K562 (cell line): ENCODE data around the gene PCDHGB7. TPM values are rescaled to one million over a fixed set of nuclear protein-coding genes. Genes with fewer than 3 reads are reported as not detected.

Experiments
- ATAC-seq: fragments of 200-7000 bp; cut with Tn5 transposase; 3 replicates; pipeline ENCODE4 v1.9.1; 2020; ENCODE audit warnings: moderate library complexity
- BruUV-seq: library from RNA; stranded (reverse); fragments of 400-500 nt; replicated peaks from 2 replicates; lab custom pipeline; 2021; lab: Mats Ljungman, UMichigan
- CTCF ChIA-PET: fragments of 300-600 bp; formaldehyde crosslinking; extraction: SDS; loops from one replicate; lab custom pipeline; 2021; ENCODE audit warnings: low intra/inter-chr PET ratio; lab: Yijun Ruan, JAX
- POLR2A ChIA-PET: fragments of 300-600, 350-650 bp; sonication (Branson Sonifier 250); formaldehyde crosslinking; extraction: SDS; loops from one replicate; lab custom pipeline; 2021; ENCODE audit warnings: antibody characterized with exemption, inconsistent platforms; lab: Yijun Ruan, JAX
- DNase-seq, 4 experiments: peaks; one replicate each; pipeline versions ENCODE4 v3.0.0 to v3.0.0-alpha.2; 2011 to 2018; ENCODE audit warnings: low spot score in 3 of 4, mixed read lengths in 3 of 4; ENCODE audit errors: extremely low read depth in 1 of 4
- FAIRE-seq: peaks from 2 replicates; lab custom pipeline; 2011; peaks lifted over from hg19 to GRCh38; lab: Jason Lieb, UNC
- H2AFZ ChIP-seq: 2 replicates; pipeline ENCODE4 v1.6.0; 2011; ENCODE audit warnings: low read depth, low read length, control low read depth, inconsistent platforms
- H3K27ac ChIP-seq: fragments of 200-600 bp; 3 replicates; pipeline ENCODE4 v1.8.0; 2011; ENCODE audit warnings: low read depth, mild to moderate bottlenecking, control low read depth, inconsistent platforms, low read length, moderate library complexity, mixed read lengths; ENCODE audit errors: extremely low read depth
- H3K27me3 ChIP-seq, 2 experiments: fragments of 300-600 bp in 1 of 2; 2 replicates in 1 of 2; 3 replicates in 1 of 2; pipeline versions ENCODE4 v1.6.0 to v1.8.0; 2011; ENCODE audit warnings: inconsistent platforms in 2 of 2, low read length in 2 of 2, mild to moderate bottlenecking in 1 of 2, mixed read lengths in 1 of 2, moderate library complexity in 1 of 2; ENCODE audit not compliant: control insufficient read depth in 2 of 2, insufficient read depth in 2 of 2
- H3K36me3 ChIP-seq: fragments of 300-600 bp; 3 replicates; pipeline ENCODE4 v1.8.0; 2011; ENCODE audit warnings: mild to moderate bottlenecking, low read length, inconsistent platforms; ENCODE audit not compliant: control insufficient read depth, insufficient read depth
- H3K4me1 ChIP-seq, 2 experiments: fragments of 200-600 bp in 1 of 2; replicated peaks in 1 of 2; 2 replicates in 1 of 2; 3 replicates in 1 of 2; pipeline versions ENCODE4 v1.5.1 to v1.8.0; 2011; ENCODE audit warnings: inconsistent platforms in 2 of 2, low read length in 2 of 2, mild to moderate bottlenecking in 1 of 2, mixed read lengths in 1 of 2, moderate library complexity in 1 of 2; ENCODE audit not compliant: control insufficient read depth in 2 of 2, insufficient read depth in 2 of 2
- H3K4me2 ChIP-seq: 2 replicates; pipeline ENCODE4 v1.6.1; 2011; ENCODE audit warnings: low read length, control low read depth, inconsistent platforms, mixed read lengths; ENCODE audit not compliant: insufficient read depth
- H3K4me3 ChIP-seq: fragments of 200-600 bp; sonication (generic), shearing (Covaris generic); 2 replicates; pipeline ENCODE4 v1.5.1; 2016; ENCODE audit warnings: control low read depth, inconsistent platforms
- H3K79me2 ChIP-seq: fragments of 200-600 bp; 3 replicates; pipeline ENCODE4 v1.8.0; 2011; ENCODE audit warnings: low read length, inconsistent platforms; ENCODE audit not compliant: control insufficient read depth, insufficient read depth
- H3K9ac ChIP-seq, 2 experiments: 2 replicates each; pipeline versions ENCODE4 v1.6.0 to v1.6.1; 2011; ENCODE audit warnings: low read depth in 2 of 2, low read length in 2 of 2, control low read depth in 1 of 2, inconsistent platforms in 1 of 2, mild to moderate bottlenecking in 1 of 2, mixed read lengths in 1 of 2; ENCODE audit not compliant: insufficient read depth in 1 of 2
- H3K9me1 ChIP-seq: one replicate; pipeline ENCODE4 v1.6.0; 2011; ENCODE audit warnings: inconsistent platforms, mild to moderate bottlenecking, low read length, moderate library complexity; ENCODE audit not compliant: control insufficient read depth, insufficient read depth
- H3K9me3 ChIP-seq: replicated peaks from 2 replicates; pipeline ENCODE4 v1.5.1; 2011; ENCODE audit warnings: low read depth, low read length, inconsistent platforms; ENCODE audit not compliant: control insufficient read depth, insufficient read depth
- H4K20me1 ChIP-seq: replicated peaks from 2 replicates; pipeline ENCODE4 v1.6.1; 2011; ENCODE audit warnings: low read length, inconsistent platforms, mixed read lengths; ENCODE audit not compliant: control insufficient read depth, insufficient read depth
- ADNP ChIP-seq: fragments of 200-800 bp; sonication (Bioruptor generic); IDR thresholded peaks from 2 replicates; pipeline ENCODE4 v1.6.1; 2016; ENCODE audit warnings: missing genetic modification characterization, missing compliant biosample characterization
- BCOR ChIP-seq: fragments of 450-650 bp; IDR thresholded peaks from 2 replicates; pipeline ENCODE4 v1.6.1; 2016
- CSDE1 ChIP-seq, 2 experiments: fragments of 450-650 bp; IDR thresholded peaks; 2 replicates each; pipeline ENCODE4 v1.6.1; 2016; ENCODE audit warnings: mild to moderate bottlenecking in 1 of 2
- HOXB6 ChIP-seq: fragments of 250-450 bp; sonication (Bioruptor Pico); IDR thresholded peaks from 2 replicates; pipeline ENCODE4 v1.5.1; 2022; ENCODE audit warnings: mild to moderate bottlenecking, borderline replicate concordance
- IRF2 ChIP-seq: sonication (generic); formaldehyde crosslinking; IDR thresholded peaks from 2 replicates; pipeline ENCODE4 v1.8.1; 2022; ENCODE audit warnings: mild to moderate bottlenecking, missing genetic modification reagents
- LARP7 ChIP-seq: fragments of 450-650 bp; IDR thresholded peaks from 2 replicates; pipeline ENCODE4 v1.6.1; 2016
- MCM7 ChIP-seq, 2 experiments: fragments of 450-650 bp; IDR thresholded peaks; 2 replicates each; pipeline ENCODE4 v1.6.1; 2016 to 2018
- MITF ChIP-seq: IDR thresholded peaks from 2 replicates; pipeline ENCODE4 v1.6.1; 2014; ENCODE audit warnings: antibody characterized with exemption
- NFIX ChIP-seq: fragments of 250-450 bp; sonication (Bioruptor Pico); IDR thresholded peaks from 2 replicates; pipeline ENCODE4 v1.4.0; 2020; ENCODE audit warnings: low read depth, mild to moderate bottlenecking, moderate library complexity
- POLR3G ChIP-seq: IDR thresholded peaks from 2 replicates; pipeline ENCODE4 v1.6.1; 2011; ENCODE audit not compliant: insufficient read length, insufficient replicate concordance; ENCODE audit errors: extremely low read depth
- RBM25 ChIP-seq: fragments of 200-400 bp; formaldehyde crosslinking; IDR thresholded peaks from 2 replicates; pipeline ENCODE4 v1.6.1; 2018; ENCODE audit warnings: low read length, low read depth, moderate library complexity; ENCODE audit not compliant: severe bottlenecking
- SNRNP70 ChIP-seq: fragments of 200-400 bp; formaldehyde crosslinking; optimal IDR thresholded peaks from 2 replicates; pipeline ENCODE3; 2017; ENCODE audit warnings: low read depth, low read length
- TSHZ1 ChIP-seq: fragments of 250-450 bp; sonication (Bioruptor Pico); IDR thresholded peaks from 2 replicates; pipeline ENCODE4 v1.4.0; 2020; ENCODE audit warnings: mild to moderate bottlenecking, moderate library complexity
- XRCC5 ChIP-seq: fragments of 200-400 bp; formaldehyde crosslinking; IDR thresholded peaks from 2 replicates; pipeline ENCODE4 v1.6.1; 2017; ENCODE audit warnings: low read depth, mild to moderate bottlenecking, low read length
- ZNF589 ChIP-seq: fragments of 200-800 bp; sonication (Bioruptor generic); IDR thresholded peaks from 2 replicates; pipeline ENCODE4 v1.6.1; 2016; ENCODE audit warnings: low read depth, missing genetic modification characterization, missing compliant biosample characterization
- WGBS: fragments of 100-300 bp; shearing (Covaris generic); methylation state at CpG from one replicate; pipeline ENCODE4 v1.1.6; 2016; ENCODE audit warnings: low coverage, mixed read lengths; ENCODE audit not compliant: insufficient coverage; ENCODE audit errors: missing lambda C conversion rate; 5-methylcytosine and 5-hydroxymethylcytosine counted together
- in situ Hi-C: fragments of 300-500 bp; cut with MboI; formaldehyde crosslinking; loops from 4 replicates; pipeline ENCODE4 v1.15.0; 2018; ENCODE audit warnings: inconsistent platforms, mixed read lengths
- intact Hi-C: fragments of 100-400 bp; cut with micrococcal nuclease; formaldehyde crosslinking; loops from 2 replicates; pipeline ENCODE4 v1.14.2; 2022
- polyA plus RNA-seq, 8 experiments: library from polyadenylated mRNA; depleted of rRNA in 4 of 8; stranded (reverse) in 5 of 8; unstranded in 3 of 8; fragments of >200 nt; fragmentation: Nextera tagmentation in 2 of 8; fragmentation: Illumina TruSeq in 1 of 8; extraction: Ambion mirVana in 2 of 8; extraction: Trizol in 1 of 8; gene quantifications; 2 replicates each; pipeline versions ENCODE4 v1.2.1 to v1.2.3, GENCODE V29; 2011 to 2014; ENCODE audit warnings: inconsistent platforms in 1 of 8, missing spikeins in 1 of 8
- total RNA-seq, 7 experiments: library from RNA; depleted of rRNA in 6 of 7; stranded (reverse); fragments of >200 nt in 6 of 7; fragmentation: Illumina TruSeq in 2 of 7; extraction: Trizol in 2 of 7; gene quantifications; 2 replicates each; pipeline versions ENCODE4 v1.2.1 to v1.2.3, GENCODE V29; 2011 to 2021; ENCODE audit warnings: low replicate concordance in 1 of 7

The PCDHGB7 gene
- total and polyA plus RNA-seq, 9 of the 15 experiments (the other 6 are each of a cell fraction or from before 2014, with no cell fraction given) = 0.09 TPM; not detected in 8

- Histone ChIP-seq H3K9me1 (no peaks in the 10 kb centered on the region), H3K36me3 (no peaks in the 10 kb centered on the region), H3K4me2 (no peak overlapping the region), H3K79me2 (no peaks in the 10 kb centered on the region), H3K9me3 (no peaks in the 10 kb centered on the region; the same call in 1 of the 2 replicates), H2AFZ (no peak overlapping the region), H4K20me1 (no peaks in the 10 kb centered on the region), H3K4me3 (no peak overlapping the region), H3K27ac (no peak overlapping the region), H3K4me1 (peaks cover 0 to 25% of the 10 kb centered on the region in 2 experiments; a peak in 2 of 5 replicates), H3K9ac (no peak overlapping the region), H3K27me3 (peaks cover 7 to 33% of the 10 kb centered on the region in 2 experiments; a peak in 4 of 5 replicates)
- FAIRE-seq (no peak), DNase-seq (no peak), ATAC-seq (no peak)
- in situ Hi-C loops = no loop called here
- WGBS = 0% methylated on average over 3 of the region's 3 CpGs
- intact Hi-C loops = loop anchor here (5.0 kb wide), 1 partner anchor 111 kb away; no protein-coding TSS in a partner anchor
- POLR2A ChIA-PET = no interaction called here
- TF ChIP-seq POLR3G = no peak
- no peak for TF ChIP-seq CSDE1 (IDR thresholded peaks at IDR 0.05)
- no peak for TF ChIP-seq TSHZ1
- no peak for TF ChIP-seq RBM25
- TF ChIP-seq HOXB6 (CRISPR knock-in tag) = no peak
- TF ChIP-seq XRCC5 = no peak
- no peak for TF ChIP-seq IRF2 (CRISPR knock-in tag)
- no peak for TF ChIP-seq MITF
- TF ChIP-seq BCOR = no peak
- no peak for TF ChIP-seq MCM7 (IDR thresholded peaks at IDR 0.05)
- TF ChIP-seq LARP7 = no peak
- no peak for TF ChIP-seq ZNF589 (CRISPR knock-in tag)
- TF ChIP-seq ADNP (tag) = no peak
- TF ChIP-seq NFIX (CRISPR knock-in tag) = no peak
- no peak for TF ChIP-seq SNRNP70
- CTCF ChIA-PET = interaction anchor here (1.4 kb wide), 1 partner anchor 113 kb away, joined by 3 read pairs; no protein-coding TSS in a partner anchor
- no TSS peak for BruUV-seq
These were observed 5.9 kb upstream of the PCDHGB7 start for GRCh38 chr5:141411575-141411974.
